HG03558 (cell line): ENCODE results near the gene OPCML.

Source experiments
- ATAC-seq: cut with Tn5 transposase; IDR thresholded peaks from one replicate; pipeline ENCODE4 v1.9.1; 2021; ENCODE audit warnings: moderate number of reproducible peaks; ENCODE audit not compliant: unreplicated experiment; ENCODE audit errors: extremely low read depth

The OPCML gene

GRCh38 chr11:133425245-133425644 lies 107.1 kb downstream of the OPCML start:
- no peak for ATAC-seq

GRCh38 chr11:133418218-133418617 lies 114.1 kb downstream of the OPCML start:
- ATAC-seq, result no peak

- ATAC-seq, result no peak
Observed at GRCh38 chr11:133414506-133414905, 117.8 kb downstream of the OPCML start.

GRCh38 chr11:133413703-133414102 lies 118.6 kb downstream of the OPCML start:
- ATAC-seq, result no peak

GRCh38 chr11:133409799-133410198 lies 122.5 kb downstream of the OPCML start:
- ATAC-seq, result no peak

GRCh38 chr11:133408936-133409335 lies 123.4 kb downstream of the OPCML start:
- no peak for ATAC-seq

- no peak for ATAC-seq
Observed at GRCh38 chr11:133408402-133408801, 123.9 kb downstream of the OPCML start.

- ATAC-seq, result no peak
Observed at GRCh38 chr11:133406489-133406888, 125.8 kb downstream of the OPCML start.

GRCh38 chr11:133403900-133404299 lies 128.4 kb downstream of the OPCML start:
- no peak for ATAC-seq

- ATAC-seq, result no peak
Observed at GRCh38 chr11:133402551-133402950, 129.8 kb downstream of the OPCML start.

- no peak for ATAC-seq
Observed at GRCh38 chr11:133399855-133400625, 132.3 kb downstream of the OPCML start.

GRCh38 chr11:133399294-133399693 lies 133.0 kb downstream of the OPCML start:
- no peak for ATAC-seq

GRCh38 chr11:133390803-133391202 lies 141.5 kb downstream of the OPCML start:
- no peak for ATAC-seq

- no peak for ATAC-seq
Observed at GRCh38 chr11:133388975-133389568, 143.2 kb downstream of the OPCML start.

GRCh38 chr11:133388260-133388659 lies 144.0 kb downstream of the OPCML start:
- ATAC-seq, result no peak

GRCh38 chr11:133386852-133387251 lies 145.4 kb downstream of the OPCML start:
- no peak for ATAC-seq

- no peak for ATAC-seq
Observed at GRCh38 chr11:133386262-133386661, 146.0 kb downstream of the OPCML start.

- no peak for ATAC-seq
Observed at GRCh38 chr11:133385781-133386180, 146.5 kb downstream of the OPCML start.

GRCh38 chr11:133384731-133385130 lies 147.6 kb downstream of the OPCML start:
- no peak for ATAC-seq

- no peak for ATAC-seq
Observed at GRCh38 chr11:133383689-133384088, 148.6 kb downstream of the OPCML start.

GRCh38 chr11:133383201-133383600 lies 149.1 kb downstream of the OPCML start:
- no peak for ATAC-seq
